T follicular helper cell (primary cell): Measurements from ENCODE around the gene IRAG1.

ENCODE experiments used
- DNase-seq: peaks from one replicate; pipeline ENCODE4 v3.0.0-alpha.2; 2020; ENCODE audit warnings: low read depth

Gene IRAG1

DNA sequence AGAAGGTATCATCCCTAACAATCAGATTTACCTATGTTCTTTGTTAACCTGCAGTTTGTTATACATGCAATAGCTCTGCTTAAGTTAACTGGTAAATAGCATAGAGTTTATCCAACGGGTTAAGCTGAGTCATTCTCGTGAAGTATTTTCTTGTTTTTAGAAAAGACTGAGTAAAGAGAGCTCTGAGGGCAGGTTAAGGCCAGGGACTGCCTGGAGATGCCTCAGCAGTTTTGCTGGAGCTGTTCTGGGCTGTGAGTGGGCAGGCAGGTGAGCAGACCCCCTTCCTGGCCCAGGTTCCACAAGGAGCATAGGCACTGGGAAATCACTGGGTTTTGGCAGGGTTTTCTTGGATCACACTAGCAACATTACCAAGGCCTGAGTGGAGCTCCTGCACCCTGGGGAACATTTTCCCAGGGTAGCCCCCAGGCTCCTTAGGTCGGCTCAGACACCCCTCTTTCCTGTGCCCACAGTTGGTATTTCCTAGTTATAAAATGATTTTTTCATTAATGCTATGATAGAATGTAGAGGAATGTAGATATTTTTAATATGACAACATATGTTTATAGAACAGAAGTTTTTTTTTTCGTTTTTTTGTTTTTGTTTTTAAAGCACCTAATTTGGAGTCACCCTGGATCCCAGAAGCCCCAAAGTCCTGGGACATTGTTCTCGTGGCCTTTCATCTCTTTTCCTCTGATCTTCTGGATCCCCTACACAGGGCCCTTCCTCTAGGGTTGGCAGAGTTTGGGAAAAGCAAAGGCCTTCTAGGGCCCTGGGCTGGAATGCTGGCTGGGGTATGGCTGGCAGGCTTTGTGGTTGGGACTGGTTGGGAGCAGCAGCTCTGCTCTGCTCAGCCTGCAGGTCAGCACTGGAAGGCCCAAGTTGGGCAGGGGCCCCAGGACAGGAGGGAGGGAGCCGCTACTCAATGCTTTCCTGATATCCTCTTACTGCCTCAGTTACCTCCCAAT, 26.7 kb downstream of the IRAG1 start:
- no peak for DNase-seq

DNA sequence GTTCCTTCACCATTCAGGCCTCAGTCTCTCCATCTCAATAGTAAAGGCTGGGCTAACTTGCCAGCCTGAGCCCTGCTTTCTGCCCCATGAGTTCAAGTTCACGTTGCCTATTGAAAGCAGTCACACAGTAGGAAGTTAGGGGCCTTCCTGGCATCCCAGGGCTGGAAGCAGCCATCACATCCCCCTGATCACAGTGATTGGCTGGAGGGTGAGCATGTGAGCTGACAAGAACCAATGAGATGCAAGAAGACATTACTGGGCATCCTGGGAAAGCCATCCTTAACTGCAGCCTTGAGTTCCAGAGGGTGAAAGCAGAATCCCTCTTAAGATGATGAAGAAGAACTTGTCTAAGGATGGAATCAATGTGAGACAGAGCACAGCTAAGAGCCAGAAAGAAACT, 29.1 kb downstream of the IRAG1 start:
- DNase-seq: no peak

DNA sequence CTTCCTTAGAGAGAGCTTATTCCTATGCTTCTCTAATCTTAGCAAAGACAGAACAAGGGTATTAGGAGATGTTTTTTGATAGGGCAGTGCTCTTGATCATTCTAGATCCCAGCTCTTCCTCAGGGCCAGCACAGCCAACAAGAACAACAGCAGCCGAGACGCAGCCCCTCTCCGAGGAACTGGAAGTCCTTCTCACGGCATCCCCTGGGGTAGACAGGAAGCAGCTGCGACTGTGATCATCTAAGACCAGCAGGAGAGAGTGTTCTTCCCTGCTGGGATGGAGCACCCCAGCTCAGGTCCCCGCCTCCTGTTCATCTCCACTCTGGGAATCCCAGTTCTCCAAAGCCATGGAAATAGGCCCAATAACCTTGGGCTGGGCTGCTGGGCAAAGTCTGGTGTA, 29.6 kb downstream of the IRAG1 start:
- no peak for DNase-seq

DNA sequence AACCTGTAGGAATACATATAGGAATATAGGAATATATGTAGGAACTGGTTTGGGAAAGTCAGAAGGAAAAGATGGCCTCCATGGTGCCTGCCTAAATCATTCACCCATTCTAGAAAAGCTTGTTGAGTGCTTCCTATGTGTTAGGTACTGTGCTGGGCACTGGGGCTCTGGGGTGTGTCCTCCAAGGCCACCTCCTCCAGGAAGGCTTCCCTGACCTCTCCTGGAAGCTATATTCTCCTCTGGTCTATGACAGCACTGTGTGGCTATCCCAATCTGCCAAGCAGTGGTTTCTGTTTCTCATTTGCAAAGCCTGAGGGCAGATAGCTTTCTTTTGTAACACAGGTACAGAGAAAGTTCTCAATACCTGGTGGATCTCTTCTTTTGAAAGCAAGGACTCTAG, 30.2 kb downstream of the IRAG1 start:
- DNase-seq: no peak

DNA sequence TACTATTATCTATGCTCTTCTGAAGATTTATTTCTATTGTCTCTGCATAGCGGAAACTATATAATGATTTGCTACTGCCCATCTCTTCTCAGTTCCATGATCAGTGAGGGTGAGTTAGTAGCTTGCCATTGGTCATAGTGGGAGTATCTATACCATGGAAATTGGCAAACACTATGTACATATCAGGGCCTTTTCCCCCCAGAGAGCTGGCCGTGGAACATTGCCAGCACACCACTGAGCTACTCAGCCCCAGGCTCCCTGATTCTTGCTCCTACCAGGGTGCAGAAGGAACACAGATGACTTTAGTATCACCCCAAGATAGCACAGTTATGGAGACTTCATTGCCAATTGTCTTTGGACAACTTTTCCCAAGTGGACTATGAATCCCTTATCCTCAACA, 33.2 kb downstream of the IRAG1 start:
- no peak for DNase-seq

DNA sequence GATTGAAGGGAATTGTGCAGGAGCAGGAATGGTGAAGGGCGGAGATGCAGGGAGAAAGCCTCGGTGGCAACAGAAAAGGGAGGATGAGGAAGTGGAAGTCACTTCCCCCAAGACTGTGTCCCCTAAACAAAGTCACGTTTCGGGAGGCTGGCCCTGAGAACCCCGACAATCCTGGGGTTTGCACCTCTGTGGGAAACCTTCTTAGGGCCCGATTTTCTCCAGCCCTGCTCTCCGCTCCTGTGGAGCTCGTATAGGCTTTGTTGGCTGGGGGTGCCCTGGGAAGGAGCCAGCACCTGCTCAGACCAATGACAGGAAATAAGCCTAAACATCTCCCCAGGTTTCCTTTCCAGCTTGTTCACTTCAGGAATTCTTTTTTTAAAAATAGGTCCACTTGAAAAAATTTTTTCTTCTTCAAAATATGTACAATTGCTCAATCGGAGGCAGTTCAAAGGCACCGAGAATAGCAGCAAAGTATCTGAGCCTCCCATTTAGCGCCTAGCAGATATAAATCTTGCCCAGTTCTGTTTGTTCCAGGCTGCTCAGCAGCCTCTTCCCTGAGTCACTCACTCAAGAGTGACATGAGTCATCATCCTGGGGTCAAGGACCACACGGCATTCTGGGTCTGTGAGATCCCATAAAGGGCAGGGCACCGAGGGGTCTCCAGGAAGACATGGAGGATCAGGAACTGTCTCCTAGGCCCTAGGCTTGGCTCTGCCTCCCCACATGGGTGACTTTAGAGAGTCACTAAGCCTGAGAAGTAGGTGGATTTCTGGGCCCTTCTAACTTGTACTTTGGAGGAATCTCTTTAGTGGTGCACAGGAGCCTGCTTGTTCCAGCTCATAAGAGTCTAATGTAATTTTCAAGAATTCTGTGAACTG, 34.0 kb downstream of the IRAG1 start:
- no peak for DNase-seq

DNA sequence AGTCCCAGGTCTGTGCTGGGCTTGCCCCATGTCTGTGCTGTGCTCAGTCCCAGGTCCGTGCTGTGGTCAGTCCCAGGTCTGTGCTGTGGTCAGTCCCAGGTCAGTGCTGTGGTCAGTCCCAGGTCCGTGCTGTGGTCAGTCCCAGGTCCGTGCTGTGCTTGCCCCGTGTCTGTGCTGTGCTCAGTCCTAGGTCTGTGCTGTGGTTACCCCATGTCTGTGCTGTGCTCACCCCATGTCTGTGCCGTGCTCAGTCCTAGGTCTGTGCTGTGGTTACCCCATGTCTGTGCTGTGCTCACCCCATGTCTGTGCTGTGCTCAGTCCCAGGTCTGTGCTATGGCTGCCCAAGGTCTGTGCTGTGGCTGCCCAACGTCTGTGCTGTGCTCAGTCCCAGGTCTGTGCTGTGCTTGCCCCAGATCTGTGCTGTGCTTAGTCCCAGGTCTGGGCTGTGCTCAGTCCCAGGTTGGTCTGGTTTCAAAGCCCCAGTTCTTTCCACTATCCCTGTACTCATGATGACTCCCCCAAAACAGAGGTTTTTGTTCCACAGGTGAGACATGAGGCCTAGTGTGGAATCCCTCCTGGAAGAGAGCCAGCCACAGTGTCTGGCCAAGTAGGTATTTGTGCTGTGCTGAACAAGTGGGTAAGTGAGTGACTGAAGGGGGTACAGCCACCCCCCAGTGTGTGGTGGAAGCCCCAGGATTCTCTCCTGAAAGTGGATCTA, 34.8 kb downstream of the IRAG1 start:
- DNase-seq: no peak

DNA sequence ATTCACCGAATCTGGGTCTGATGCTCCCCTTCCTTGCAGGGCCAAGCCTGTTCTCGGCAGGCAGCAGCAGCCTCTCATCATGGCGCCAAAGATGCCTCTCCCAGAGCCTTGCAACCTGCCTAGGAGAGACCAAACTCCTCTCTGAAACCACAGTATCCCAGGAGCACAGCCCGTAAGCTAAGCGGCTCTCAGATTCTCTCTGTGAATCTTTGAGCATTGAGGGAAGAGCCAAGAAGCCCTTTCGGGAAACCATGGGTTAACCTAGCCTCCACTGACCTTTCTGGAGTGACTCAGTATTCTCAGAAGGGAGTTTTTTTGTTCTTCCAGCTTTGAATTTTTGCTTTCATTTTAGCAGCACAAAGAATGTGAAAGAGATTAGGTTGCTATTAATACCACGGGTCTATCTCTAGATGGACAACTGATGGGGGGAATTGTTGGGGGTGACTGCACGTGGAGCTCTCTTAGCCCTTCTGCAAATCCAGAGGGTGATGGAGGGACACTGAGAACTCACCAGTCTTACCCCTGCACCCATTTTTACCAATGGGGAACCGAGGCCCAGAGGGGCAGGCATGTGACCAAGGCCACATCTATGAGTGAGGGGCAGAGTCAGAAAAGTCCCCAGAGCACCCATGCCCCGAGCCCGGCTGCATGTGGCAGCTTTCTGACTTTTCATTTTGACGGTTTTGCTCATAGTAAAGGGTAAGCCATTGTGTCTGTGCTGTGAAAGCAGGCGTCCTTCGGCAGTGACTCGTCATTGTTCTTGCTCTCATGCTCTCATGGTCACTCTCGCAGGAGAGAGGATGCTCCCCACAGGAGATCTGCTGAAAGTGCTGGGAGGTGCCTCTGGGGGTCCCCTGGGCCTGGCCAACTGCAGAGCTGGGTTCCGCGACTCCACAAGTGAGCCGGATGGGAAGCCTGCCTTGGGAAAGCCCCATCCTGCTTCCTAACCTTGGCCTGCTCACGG, 36.0 kb downstream of the IRAG1 start:
- no peak for DNase-seq

DNA sequence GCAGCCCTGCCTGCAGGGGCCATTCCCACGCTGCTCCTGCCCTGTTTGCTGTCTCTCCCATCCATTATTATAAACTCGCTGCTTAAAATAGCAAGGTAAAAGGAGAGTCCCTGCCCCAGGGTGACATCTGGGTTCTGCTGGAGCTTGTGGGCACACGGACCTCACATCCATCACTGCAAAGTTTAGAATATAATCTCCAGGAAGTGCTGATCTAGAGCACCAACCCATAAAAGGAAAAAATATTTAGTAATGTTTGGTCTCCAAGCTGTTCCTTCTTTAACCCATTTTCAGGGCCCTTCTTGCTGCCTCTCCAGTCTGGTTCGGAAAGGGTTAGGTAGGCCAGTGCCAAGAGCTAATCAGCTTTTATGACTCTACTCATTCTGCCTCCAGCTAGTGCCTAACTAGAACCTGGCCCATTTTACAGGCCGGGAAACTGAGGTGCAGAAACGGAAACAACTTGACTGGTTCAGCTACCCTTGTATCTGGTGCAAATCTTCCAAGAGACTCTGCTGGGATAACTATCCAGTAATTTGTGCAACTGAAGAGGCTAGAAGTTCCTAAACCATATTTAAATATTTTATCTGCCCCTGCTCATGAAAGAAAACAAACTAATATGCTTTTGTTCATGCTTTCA, 37.5 kb downstream of the IRAG1 start:
- no peak for DNase-seq

DNA sequence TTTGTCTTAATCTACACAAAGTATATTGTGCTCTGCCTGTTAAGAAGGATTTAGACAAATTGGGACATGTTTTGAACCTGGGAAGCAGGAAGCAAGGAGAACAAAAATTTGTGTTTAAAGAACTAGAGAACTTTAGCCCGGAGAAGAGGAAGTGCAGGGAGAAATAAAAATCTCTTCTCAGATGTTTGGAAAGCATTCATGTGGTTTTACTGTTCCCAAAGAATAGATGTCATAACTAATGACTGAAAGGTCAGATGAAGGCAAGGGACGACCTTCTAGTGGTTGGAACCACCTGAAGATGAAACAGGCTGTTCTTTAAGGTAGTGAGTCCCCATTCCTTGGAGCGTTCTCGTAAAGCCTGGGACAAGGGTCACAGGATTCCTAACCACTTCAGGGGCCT, 38.3 kb downstream of the IRAG1 start:
- no peak for DNase-seq

DNA sequence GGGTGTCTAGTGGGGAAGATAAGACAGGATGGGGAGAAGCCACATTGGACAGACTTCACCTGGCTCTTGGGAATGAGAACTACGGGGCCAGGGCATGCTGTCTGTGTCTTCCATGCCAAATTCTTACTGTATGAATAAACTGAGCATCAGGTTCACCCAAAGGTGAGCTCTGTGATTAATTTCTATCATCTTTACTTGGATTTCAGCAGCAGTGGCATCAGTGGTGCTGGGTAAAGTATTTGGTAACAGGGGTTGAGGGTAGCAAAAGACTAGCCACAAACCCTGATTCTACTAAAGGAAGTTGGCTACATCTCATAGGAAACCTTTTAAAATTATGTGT, 38.8 kb downstream of the IRAG1 start:
- DNase-seq: no peak

DNA sequence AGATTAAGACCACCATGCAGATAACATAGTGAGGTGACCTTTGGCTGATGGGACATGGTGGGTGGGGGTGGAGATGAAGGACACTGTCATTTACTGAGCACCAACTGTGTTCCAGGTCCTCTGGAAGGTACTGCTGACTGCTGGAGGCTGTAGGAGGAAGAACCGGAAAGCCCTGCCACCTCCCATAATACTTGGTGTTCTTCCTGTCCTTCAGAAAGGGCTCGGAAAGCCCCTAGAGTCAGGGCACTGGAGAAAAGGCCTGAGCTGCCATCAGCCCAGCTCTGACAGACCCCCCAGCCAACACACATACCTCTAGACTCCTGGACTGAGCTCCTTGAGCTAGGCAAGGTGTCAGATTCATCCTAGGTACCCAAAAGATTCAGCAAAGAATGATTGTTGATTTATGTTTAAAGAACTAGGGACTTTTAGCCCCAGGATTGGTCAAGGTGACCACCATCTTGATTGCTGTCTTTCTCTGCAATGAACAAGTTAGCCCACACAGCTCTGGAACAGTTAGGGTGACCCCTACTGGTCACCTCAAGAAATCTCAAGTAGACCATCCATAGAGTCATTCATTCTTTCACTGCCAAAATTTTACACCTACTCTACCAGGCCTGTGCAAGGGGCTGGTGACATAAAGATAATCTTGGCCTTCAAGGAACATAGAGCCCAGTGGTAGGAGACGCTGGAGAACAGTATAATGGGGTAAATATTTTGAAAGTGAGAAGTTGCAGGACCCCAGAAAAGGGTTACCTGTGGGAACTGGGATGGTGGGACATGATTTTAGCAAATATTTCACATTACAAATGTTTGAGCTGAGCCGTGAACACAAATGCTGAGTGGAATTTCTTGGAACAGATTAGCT, 39.4 kb downstream of the IRAG1 start:
- DNase-seq: peak; percentile 3

DNA sequence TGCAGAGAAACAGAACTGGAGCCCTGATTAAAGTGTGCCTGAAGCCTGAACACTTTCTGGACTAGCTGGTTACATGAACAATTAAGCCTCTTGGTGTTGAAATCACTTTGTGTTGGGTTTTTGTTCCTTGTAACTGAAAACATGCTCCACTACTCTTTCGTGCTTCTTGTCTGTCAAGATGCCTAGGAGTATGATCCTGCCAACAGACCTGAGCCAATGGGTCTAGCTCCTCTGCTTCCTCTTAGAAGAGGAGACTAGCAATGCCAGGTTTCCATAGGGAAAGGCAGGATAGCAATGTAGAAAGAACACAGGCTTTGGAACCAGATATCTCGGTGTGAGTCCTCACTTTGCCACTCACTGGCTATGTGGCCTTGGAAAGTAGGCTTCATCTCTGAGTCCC, 40.3 kb downstream of the IRAG1 start:
- DNase-seq: no peak

DNA sequence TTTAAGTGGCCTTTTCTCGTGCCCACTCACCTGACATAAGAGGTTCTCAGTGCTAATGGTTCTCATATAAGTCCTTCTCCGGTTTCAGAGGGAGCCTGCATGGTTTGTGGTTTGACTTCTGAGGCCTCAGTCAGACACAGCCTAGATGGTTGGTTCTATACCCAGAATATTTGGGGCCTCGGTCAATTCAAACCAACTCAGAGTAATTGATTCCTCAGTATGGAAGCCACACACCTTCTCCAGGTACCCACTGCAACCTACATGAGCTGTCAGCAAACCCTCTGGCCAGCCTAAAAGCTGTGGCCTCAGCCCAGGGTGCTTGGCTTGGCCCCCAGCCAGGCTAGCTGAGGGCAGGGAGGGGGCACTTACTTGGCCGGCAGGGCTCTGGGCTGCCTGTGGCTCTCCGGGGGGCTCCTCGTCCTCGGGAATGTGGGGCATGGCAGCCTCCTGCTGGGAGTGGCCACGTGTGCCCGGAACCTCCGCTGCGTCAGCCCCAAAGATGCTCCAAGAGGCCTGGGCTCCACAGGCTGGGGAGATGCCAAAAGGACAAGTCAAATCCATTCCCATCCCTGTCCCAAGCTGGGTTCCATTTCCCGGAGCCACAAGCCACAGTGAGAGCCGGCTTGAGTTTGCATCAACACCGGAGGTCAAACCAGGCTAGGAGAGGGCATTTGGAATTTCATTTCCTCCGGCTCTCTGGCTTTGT, 41.7 kb downstream of the IRAG1 start:
- no peak for DNase-seq

DNA sequence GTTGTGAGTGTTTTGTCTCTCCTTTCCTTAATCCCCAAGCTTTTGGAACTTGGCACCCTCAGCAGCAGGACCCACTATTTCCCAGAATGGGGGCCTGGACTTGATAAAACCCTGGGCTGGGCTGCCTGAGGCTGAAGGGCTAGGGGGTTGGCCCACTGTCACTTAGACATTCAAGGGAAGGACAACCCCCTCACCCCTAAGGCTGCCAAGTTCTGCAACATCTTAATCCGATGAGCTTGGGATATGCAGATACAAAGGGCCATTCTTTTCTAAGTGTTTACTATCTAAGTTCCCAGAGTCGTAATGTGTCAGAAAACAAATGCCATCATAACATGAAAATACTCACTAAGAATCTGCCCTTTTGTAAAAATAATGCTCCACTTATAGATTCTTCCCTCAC, 42.9 kb downstream of the IRAG1 start:
- no peak for DNase-seq

DNA sequence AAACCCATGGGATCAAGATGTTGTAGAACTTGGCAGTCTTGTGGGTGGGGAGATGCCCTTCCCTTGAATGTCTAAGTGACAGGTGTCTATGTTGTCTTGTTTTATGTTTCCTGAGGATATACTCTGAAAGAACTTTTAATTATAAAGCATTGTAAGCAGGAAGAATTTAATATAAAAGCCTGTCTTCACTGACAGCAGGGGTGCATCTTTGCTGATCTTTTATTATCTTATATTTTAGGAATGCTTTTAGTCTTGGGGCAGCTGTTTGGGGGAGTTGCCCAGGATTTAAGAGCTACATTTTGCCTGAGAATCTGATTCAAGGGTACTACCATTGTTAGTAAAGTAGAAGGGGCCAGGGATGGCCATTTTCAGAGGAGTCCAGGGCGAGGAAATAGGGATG, 43.4 kb downstream of the IRAG1 start:
- no peak for DNase-seq

DNA sequence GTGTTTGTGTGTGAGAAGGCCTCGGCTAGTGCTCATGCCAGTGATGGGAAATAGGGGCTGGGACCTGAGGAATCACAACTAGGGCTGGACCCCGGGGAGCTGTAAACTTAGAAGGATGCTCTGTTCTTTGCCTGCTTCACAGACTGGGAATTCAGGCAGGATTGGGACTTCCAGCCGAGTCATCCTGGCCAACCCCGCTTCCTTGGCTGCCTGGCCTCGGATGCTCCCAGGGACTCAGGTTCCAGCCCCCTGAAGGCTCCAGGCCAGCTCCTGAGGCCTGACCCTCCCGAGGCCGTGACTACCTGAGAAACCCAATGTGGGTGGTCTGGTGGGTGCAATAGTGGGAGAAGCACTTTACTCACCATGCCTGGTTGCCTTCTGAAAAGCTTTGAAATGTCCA, 44.7 kb downstream of the IRAG1 start:
- no peak for DNase-seq

DNA sequence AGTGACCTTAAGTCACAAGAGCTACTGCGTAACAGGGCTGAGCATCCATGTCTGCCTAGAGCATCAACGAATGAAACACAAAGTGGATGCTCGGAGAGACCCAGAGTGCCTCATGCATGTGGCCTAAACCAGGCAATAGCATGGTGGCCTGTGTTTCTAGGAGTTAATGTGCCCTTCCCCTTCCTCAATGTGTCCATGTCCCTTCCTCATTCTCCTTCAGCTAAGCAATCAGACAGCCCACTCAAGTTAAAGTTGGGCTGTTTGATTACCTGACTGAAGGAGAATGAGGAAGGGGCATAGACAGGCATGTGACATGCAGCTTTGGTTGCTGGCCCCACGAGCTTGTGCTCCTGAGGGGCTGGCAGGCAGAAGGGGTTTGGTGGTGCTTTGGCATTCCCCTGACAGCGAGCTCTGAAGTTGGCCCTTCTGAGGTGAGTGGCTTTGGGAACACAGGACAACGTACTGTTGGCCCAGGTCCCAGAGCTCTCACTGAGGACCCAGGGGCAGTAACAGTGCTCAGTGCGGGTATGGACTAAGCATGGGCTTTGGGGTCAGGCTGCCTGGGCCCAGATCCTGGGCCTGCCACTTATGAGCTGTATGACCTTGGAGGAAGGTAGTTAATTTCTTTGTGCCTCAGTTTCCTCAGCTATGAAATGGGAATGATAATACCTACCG, 46.7 kb downstream of the IRAG1 start:
- no peak for DNase-seq

DNA sequence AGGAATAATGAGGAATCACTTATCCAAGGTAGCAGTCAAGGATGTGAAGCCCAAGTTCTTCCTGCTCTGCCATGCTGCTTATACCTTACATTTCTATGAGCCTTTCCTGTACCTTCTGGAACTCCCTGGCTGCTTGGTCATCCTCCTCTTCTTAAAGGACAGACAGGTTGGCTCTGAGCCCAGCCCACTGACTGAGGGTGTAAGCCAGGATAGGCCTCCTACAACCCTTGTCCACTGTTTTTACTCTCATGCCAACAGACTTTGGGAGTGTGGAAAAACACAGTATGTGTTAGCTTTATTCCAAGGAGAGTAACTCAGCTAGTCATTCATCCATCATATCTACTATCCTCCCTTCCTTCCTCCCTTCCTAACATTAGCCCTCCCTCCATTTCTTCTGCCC, 47.5 kb downstream of the IRAG1 start:
- no peak for DNase-seq
